ENCODE data around the gene ABCG4. TPM values are rescaled to one million over a fixed set of nuclear protein-coding genes. Genes with fewer than 3 reads are reported as not detected.
"Not testable (repeated sequence)": the region's sequence is repeated elsewhere in the genome, so short reads cannot be mapped to it uniquely, and the experiment has no call there.

ABCG4 gene
- total RNA-seq, 1 donor from 2014 or later = under 0.01 TPM

DNA sequence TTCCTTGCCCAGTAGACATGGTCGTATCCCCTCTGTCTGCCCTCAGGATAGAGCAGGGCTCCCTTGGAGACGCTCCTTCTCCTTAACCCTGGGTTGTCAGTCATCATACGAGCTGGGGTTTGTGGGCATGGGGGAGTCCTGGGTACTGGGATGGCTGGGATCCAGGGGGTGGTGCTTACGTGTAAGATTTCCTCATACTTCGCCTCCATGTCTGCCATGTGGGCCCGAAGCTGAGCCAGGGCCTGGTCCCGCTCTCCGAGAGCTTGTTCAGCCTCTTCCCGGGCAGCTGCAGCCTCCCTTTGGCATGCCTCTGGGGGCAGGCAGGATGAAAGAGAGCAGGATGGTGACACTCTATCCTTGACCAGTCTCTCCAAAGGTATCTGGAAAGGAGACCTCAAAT lies 41.7 kb downstream of the ABCG4 start:
- no peak for DNase-seq (ENCODE audit: low read depth)
- no peak for TF ChIP-seq CTCF (IDR thresholded peaks at IDR 0.05; ENCODE audit: insufficient read depth, low read length, severe bottlenecking)
- H3K27me3 ChIP-seq (ENCODE audit: control insufficient read depth, insufficient read depth, low read length) = peaks cover 8% of the 10 kb centered on the region
- H3K4me3 ChIP-seq (ENCODE audit: low read depth, low read length) = no peak overlapping the region
- H3K36me3 ChIP-seq (ENCODE audit: control insufficient read depth, insufficient read depth, low read length) = no peaks in the 10 kb centered on the region
- no peak for FAIRE-seq

GRCh38 chr11:119191265-119191664 lies 42.4 kb downstream of the ABCG4 start:
- FAIRE-seq; H3K27me3 ChIP-seq (ENCODE audit: control insufficient read depth, insufficient read depth, low read length); H3K36me3 ChIP-seq (ENCODE audit: control insufficient read depth, insufficient read depth, low read length); H3K4me3 ChIP-seq (ENCODE audit: low read depth, low read length): not testable (repeated sequence)
- peak; percentile 62 for DNase-seq (ENCODE audit: low read depth)

- no peaks in the 10 kb centered on the region for H3K27me3 ChIP-seq (ENCODE audit: control insufficient read depth, insufficient read depth, low read length)
- DNase-seq (ENCODE audit: low read depth) (peak; percentile 47), FAIRE-seq (no peak)
- H3K4me3 ChIP-seq (ENCODE audit: low read depth, low read length) = no peak overlapping the region
- H3K36me3 ChIP-seq (ENCODE audit: control insufficient read depth, insufficient read depth, low read length) = no peaks in the 10 kb centered on the region
- TF ChIP-seq CTCF (IDR thresholded peaks at IDR 0.05; ENCODE audit: insufficient read depth, low read length, severe bottlenecking) = no peak
Measured at GRCh38 chr11:119192111-119192510, 43.3 kb downstream of the ABCG4 start.

DNA sequence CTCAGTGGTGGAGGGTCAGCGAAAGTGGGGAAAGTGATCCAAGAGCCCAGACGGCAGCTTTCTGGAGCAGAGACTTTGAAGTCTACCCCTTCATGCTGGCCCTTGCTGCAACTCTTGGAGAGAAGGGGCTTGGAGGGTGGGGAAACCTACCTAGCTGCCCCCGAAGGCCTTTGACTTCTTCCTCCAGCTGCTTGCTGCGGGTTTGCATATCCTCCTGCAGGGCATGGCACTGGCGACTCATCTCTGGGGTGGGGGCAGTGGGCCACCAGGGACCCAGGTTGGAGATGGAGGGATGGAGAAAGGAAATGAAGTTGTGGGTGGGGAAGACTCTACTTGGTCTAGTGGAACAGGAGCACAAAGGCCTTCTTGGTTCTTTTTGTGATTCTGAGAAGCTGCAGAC lies 44.1 kb downstream of the ABCG4 start:
- Histone ChIP-seq H3K4me3 (ENCODE audit: low read depth, low read length) (no peak overlapping the region), H3K36me3 (ENCODE audit: control insufficient read depth, insufficient read depth, low read length) (no peaks in the 10 kb centered on the region), H3K27me3 (ENCODE audit: control insufficient read depth, insufficient read depth, low read length) (no peaks in the 10 kb centered on the region)
- no peak for TF ChIP-seq CTCF (IDR thresholded peaks at IDR 0.05; ENCODE audit: insufficient read depth, low read length, severe bottlenecking)
- FAIRE-seq = no peak
- DNase-seq (ENCODE audit: low read depth) = no peak

DNA sequence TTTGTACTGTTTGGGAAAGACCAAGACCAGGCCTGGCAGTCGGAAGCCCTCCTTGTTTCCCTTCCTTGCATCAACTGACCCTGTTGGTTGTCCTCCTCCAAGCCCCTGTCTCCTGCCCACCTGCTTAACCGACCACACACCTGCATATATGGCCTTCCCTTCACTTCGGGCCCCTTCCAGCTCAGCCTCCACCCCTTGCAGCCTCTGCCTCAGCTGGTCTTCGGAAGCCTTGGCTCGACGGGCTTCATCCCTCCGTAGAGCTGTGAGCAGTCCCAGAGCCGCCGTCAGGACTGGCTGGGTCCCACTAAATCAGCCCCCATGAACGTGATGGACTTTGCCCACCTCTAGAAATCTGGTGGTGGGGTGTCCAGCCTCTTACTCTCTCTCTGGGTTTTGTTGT lies 44.8 kb downstream of the ABCG4 start:
- Histone ChIP-seq H3K4me3 (ENCODE audit: low read depth, low read length) (no peak overlapping the region), H3K27me3 (ENCODE audit: control insufficient read depth, insufficient read depth, low read length) (no peaks in the 10 kb centered on the region), H3K36me3 (ENCODE audit: control insufficient read depth, insufficient read depth, low read length) (no peaks in the 10 kb centered on the region)
- DNase-seq (ENCODE audit: low read depth) (no peak), FAIRE-seq (no peak)
- no peak for TF ChIP-seq CTCF (IDR thresholded peaks at IDR 0.05; ENCODE audit: insufficient read depth, low read length, severe bottlenecking)

DNA sequence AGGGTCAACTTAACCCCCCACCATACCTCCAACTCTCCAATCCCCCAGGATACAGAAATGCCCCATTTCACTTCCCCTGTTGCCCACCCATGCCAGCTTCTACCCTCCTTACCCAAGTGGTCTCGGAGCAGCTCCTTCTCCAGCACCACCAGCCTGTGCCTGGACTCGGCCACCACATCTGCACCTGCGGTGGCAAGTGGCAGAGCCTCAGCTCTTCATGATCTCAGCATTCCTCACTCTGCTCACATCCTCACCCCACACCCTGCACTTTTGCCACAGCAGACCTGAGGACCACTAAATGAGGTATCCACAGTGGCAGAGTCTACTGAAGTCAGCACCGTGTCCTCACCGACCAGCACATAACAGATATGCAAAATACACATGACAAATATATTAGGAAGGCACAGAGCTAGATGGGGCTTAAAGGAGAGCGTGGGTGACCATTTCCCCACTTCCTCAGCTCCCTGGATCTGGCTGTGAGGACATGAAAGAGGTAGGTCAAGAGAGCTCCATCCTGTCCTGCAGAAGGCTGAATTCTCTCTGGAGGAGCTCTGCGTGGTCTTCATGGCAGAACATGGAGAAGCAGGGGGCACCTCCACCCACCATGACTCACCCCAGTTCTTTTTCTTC lies 46.1 kb downstream of the ABCG4 start:
- Histone ChIP-seq H3K4me3 (ENCODE audit: low read depth, low read length) (no peak overlapping the region), H3K36me3 (ENCODE audit: control insufficient read depth, insufficient read depth, low read length) (no peaks in the 10 kb centered on the region), H3K27me3 (ENCODE audit: control insufficient read depth, insufficient read depth, low read length) (no peaks in the 10 kb centered on the region)
- no peak for TF ChIP-seq CTCF (IDR thresholded peaks at IDR 0.05; ENCODE audit: insufficient read depth, low read length, severe bottlenecking)
- no peak for FAIRE-seq
- DNase-seq (ENCODE audit: low read depth) = no peak
